WTC11 (cell line): ENCODE results near the gene ARID3B.

Experiments
- CREB1 ChIP-seq: sonication (generic); formaldehyde crosslinking; IDR thresholded peaks from 2 replicates; pipeline ENCODE4 v1.8.0; 2023; ENCODE audit warnings: mild to moderate bottlenecking, missing genetic modification reagents
- E2F1 ChIP-seq: sonication (generic); formaldehyde crosslinking; IDR thresholded peaks from 2 replicates; pipeline ENCODE4 v1.8.0; 2022; ENCODE audit warnings: mild to moderate bottlenecking, missing genetic modification reagents
- ELF4 ChIP-seq: sonication (generic); formaldehyde crosslinking; IDR thresholded peaks from 2 replicates; pipeline ENCODE4 v1.8.1; 2022; ENCODE audit warnings: low read depth, mild to moderate bottlenecking, moderate library complexity, missing genetic modification reagents
- FOXP1 ChIP-seq: sonication (generic); formaldehyde crosslinking; IDR thresholded peaks from 2 replicates; pipeline ENCODE4 v1.8.0; 2022; ENCODE audit warnings: missing genetic modification reagents, mild to moderate bottlenecking, moderate library complexity, borderline replicate concordance
- MLX ChIP-seq: sonication (generic); formaldehyde crosslinking; IDR thresholded peaks from 2 replicates; pipeline ENCODE4 v1.8.1; 2023; ENCODE audit warnings: mild to moderate bottlenecking, missing genetic modification reagents, moderate library complexity
- NFE2L1 ChIP-seq: sonication (generic); formaldehyde crosslinking; IDR thresholded peaks from 2 replicates; pipeline ENCODE4 v1.8.1; 2023; ENCODE audit warnings: missing genetic modification reagents
- TF ChIP-seq, protein P1 (sequence below): fragments of 200-600 bp; IDR thresholded peaks from 2 replicates; pipeline ENCODE4 v1.8.0; 2022; ENCODE audit warnings: antibody characterized with exemption
- TF ChIP-seq, protein P2 (sequence below): sonication (generic); formaldehyde crosslinking; IDR thresholded peaks from 2 replicates; pipeline ENCODE4 v1.8.0; 2022; ENCODE audit warnings: mild to moderate bottlenecking, missing genetic modification reagents

DNA sequence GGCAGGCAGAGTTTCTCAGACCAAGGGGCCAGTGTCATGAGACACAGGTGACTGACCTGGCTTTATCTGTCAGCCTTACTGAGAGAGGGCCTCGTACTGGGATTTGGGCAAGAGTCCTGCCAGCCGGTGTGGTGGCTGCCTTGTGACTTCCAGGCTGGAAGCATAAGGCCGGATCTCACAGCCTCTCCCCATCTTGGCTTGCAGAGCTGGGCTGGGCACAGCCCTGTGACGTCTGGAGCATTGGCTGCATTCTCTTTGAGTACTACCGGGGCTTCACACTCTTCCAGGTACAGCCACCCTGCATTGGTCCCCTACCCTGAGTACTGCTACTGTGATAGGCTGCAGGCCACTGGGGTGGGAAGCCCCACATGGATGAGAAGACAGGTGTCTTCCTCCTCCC, 86.7 kb downstream of the ARID3B start:
- TF ChIP-seq FOXP1 (CRISPR knock-in tag): no peak
- TF ChIP-seq CREB1: no peak
- TF ChIP-seq, protein P1, sequence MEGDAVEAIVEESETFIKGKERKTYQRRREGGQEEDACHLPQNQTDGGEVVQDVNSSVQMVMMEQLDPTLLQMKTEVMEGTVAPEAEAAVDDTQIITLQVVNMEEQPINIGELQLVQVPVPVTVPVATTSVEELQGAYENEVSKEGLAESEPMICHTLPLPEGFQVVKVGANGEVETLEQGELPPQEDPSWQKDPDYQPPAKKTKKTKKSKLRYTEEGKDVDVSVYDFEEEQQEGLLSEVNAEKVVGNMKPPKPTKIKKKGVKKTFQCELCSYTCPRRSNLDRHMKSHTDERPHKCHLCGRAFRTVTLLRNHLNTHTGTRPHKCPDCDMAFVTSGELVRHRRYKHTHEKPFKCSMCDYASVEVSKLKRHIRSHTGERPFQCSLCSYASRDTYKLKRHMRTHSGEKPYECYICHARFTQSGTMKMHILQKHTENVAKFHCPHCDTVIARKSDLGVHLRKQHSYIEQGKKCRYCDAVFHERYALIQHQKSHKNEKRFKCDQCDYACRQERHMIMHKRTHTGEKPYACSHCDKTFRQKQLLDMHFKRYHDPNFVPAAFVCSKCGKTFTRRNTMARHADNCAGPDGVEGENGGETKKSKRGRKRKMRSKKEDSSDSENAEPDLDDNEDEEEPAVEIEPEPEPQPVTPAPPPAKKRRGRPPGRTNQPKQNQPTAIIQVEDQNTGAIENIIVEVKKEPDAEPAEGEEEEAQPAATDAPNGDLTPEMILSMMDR: no peak
- TF ChIP-seq, protein P2, sequence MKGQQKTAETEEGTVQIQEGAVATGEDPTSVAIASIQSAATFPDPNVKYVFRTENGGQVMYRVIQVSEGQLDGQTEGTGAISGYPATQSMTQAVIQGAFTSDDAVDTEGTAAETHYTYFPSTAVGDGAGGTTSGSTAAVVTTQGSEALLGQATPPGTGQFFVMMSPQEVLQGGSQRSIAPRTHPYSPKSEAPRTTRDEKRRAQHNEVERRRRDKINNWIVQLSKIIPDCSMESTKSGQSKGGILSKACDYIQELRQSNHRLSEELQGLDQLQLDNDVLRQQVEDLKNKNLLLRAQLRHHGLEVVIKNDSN (CRISPR knock-in tag): no peak
- no peak for TF ChIP-seq E2F1 (CRISPR knock-in tag)
- TF ChIP-seq NFE2L1 (CRISPR knock-in tag): no peak
- TF ChIP-seq MLX (CRISPR knock-in tag): no peak
- no peak for TF ChIP-seq ELF4 (CRISPR knock-in tag)
